ENCODE measurements around the gene ST6GALNAC6.

Gene ST6GALNAC6

DNA sequence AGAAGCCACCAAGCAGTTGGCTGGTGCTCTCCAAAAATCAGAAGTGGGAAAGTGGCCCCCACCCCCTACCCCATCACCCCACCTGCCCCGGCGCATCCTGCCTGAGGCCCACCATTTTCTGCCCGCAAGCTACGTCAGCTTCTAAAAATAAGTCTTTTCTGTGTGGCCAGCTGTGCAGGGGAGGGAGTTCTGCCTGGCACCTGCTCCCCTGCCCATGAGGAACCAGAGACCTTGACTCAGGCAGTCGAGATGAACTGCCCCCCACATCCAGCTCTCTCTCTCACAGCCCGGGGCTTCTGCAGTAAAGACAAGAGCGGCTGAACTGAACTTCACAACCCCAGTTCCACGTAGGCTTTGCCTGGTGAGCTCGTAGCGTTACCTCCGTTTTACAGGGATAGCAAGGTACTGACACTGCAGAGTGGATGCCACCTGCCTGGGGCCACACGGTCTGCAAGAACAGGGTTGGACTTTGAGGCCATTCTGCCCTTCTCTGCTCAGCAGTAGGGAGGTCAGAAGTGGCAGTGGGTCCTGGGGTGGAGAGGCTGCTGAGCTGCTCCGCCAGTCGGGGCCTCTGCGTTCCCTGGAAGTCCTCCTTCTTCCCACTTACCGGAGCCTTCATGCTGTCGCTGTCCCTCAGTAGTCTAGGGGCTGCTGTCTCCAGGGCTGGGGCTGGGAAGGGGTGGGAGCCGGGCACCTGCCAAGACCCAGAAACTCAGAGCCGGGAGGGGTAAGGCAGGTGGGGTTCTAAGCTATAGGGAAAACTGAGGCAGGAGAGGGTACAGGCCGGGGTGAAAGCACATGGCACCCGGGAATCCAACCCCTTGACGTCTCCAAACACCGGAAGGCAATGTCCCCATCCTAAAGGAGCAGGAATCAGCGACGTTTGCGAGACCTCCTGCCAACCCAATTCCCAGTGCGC, 16.7 kb upstream of the ST6GALNAC6 start:
- DNase-seq, result no peak

DNA sequence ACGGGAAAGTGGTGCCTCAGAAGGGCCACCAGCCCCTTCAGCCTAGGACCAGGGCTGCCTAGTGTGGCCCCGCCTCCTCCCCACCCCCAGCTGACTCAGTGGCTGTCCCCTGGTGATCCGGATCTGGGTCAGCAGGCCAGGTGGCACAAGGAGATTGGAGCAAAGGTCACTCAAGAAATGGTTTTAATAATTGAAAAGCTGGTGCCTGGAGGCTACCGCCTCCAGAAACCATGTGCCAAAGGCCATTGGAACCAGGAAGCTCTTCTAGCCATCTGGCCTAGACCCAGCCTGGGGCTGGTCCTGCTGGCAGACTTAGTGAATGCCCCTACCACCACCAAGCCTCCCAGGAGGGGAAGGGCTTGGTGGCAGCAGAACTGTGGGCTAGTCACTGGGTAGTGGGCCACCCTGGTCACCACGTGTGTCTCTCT, 15.9 kb upstream of the ST6GALNAC6 start:
- no peak for DNase-seq

- DNase-seq, result no peak
Measured at GRCh38 chr9:127913682-127914081, 14.3 kb upstream of the ST6GALNAC6 start.

GRCh38 chr9:127912882-127913281, 13.5 kb upstream of the ST6GALNAC6 start:
- DNase-seq, result no peak

GRCh38 chr9:127912296-127912695, 12.9 kb upstream of the ST6GALNAC6 start:
- DNase-seq, result no peak

DNA sequence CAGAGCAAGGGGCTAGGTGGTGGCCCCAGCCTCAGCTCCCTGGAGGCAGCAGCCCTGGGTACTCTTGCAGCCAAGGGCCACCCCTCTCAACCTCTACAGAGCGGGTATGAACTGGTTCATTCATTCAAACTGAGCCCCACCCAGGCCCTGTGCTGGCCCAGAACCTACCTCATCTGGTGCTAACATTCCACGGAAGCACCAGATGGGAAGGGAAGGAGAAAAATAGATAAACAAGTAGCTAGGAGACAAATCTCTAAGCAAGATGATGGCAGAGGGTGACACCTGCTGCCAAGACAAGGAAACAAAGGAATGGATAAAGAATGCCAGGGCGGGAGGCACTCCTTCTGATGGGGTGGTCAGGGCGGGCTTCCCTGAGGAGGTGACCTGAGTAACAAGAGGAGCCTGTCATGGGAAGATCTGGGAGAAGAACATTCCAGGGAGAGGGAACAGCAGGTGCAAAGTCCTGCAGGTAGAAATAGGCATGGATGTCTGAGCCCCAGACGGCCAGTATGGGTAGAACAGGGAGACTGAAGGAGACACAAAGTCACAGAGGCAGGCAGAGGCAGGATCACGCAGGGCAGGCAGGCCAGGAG, 11.3 kb upstream of the ST6GALNAC6 start:
- no peak for DNase-seq

DNA sequence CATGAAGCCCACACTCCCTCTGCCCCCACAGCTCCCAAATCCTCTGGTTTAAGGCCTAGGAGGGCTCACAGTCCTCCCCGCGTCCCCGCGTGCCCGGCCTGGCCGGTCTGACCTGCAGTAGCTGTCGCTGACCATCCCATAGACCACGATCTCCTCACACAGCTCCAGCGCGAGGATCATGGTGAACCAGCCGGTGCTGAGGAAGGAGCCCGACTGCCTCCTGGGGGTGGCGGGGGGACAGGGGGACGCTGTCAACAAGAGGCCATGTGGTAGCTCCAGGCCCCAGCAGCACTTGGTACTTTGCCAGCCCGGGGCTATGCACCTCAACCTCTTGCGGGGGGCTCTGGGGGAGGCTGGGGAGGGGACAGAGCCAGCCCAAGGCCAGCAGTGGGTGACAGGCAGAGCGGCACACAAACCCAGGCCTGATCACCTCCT, 10.5 kb upstream of the ST6GALNAC6 start:
- DNase-seq, result no peak

DNA sequence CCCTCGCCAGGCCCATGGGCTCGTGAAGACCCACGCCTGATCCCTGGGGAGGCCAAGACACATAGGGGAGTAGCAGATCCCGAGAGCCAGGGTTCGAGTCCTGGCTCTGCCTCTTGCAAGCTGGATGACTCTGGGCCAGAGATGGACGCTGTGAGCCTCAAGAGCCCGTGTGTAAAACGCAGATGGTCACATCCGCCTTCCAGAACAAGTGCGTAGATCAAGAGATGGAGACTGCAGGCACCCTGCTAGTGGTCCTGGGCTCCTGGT, 9.2 kb upstream of the ST6GALNAC6 start:
- DNase-seq, result no peak

- DNase-seq, result no peak
Measured at GRCh38 chr9:127907867-127908659, 8.7 kb upstream of the ST6GALNAC6 start.

DNA sequence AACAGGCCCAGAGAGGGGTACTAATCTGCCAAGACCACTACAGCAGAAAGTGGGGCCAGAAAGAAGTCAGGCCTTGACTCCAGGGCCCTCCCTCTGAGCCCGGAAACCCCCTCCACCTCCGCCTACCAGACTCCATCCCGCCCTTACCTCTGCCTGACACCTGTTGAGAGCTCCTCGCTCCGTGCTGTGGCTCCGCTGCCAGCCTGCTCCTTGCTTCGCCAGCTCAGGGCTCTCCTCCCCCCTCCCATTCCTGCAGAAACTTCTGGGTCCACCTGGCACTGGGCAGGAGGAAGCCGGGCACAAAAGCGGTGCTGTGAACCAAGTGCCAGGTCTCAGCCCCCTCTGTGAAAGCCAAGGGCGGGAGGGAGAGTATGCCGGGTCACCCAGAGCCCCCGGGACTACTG, 6.4 kb upstream of the ST6GALNAC6 start:
- peak; percentile 76 for DNase-seq

- peak; percentile 70 for DNase-seq
Measured at GRCh38 chr9:127905004-127905728, 5.8 kb upstream of the ST6GALNAC6 start.

GRCh38 chr9:127904561-127905003, 5.2 kb upstream of the ST6GALNAC6 start:
- no peak for DNase-seq

DNA sequence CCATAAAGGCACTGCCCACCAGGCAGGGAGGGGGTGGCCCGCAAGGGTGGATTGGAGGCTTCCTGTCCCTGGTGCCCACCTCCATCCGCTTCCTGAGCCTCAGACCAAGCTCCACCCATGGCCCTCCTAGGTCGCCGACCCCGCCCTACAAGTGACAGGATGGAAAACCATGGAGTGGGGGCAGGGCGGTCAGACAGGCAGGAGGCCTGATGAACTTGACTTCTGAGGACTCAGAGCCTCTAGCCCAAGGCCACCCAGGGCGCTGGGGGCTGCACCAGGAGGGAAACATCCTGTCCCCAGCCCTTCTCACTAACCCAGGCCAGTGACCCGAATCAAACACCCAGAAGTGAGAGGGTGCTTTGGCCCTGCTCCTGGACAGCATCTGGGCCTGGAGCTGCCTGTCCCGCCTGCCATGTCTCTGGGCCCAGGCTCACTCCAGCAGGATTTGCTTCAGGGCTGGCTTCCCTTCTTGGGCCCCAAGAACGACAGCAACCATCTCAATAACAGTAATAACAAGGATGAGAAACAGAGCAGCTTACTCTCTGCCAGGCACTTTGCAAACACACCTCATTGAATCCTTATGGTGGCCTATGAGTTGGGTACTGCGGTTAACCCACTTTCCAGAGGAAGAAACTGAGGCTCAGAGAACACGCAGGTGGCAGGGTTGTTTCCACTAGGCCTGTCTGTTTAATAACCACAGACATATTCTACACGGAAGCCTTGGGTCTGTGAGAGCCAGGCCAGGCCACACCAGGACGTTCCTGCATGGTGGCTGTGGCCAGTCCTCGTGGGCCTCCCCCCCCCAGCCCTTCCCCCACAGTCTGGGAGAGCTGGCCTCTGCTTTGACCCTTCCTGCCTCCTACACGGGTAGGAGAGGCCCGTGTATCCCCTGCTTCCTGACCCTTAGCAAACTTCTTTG, 4.4 kb upstream of the ST6GALNAC6 start:
- peak; percentile 74 for DNase-seq

DNA sequence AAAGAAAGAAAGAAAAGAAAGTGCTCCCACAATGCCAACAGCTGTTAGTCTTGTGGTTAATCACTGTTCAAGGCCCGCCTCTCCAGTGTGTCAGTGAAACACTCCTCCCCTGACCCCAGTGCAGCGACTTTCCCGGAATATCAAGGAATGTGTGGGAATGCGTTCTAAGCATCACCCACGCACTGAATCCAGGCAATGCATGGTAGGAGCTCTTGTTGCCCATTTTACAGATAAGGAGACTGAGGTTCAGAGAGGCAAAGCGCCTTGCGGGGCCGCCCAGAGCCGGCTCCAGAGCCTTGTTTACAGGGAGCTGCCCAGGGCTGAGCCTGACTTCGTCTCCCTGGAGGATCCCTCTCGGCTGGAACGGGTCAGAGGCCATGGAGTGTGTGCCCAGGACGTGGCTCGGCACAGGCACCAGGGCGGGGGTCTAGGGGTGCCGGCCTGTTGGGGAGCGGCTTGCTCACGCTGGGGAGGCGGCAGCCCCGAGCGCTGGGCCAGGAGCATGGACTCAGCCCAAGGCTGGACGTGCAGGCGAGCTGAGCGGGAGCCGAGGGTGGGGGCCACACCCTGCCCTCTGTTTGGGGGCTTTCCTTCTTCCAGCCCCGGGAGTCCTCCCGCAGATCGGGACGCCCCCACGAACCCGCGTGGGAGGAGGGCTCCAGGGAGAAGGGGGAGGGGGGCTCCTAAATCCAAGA, 823 bp downstream of the ST6GALNAC6 start:
- DNase-seq, result no peak

- peak; percentile 25 for DNase-seq
Measured at GRCh38 chr9:127897193-127897692, 2.2 kb downstream of the ST6GALNAC6 start.

DNA sequence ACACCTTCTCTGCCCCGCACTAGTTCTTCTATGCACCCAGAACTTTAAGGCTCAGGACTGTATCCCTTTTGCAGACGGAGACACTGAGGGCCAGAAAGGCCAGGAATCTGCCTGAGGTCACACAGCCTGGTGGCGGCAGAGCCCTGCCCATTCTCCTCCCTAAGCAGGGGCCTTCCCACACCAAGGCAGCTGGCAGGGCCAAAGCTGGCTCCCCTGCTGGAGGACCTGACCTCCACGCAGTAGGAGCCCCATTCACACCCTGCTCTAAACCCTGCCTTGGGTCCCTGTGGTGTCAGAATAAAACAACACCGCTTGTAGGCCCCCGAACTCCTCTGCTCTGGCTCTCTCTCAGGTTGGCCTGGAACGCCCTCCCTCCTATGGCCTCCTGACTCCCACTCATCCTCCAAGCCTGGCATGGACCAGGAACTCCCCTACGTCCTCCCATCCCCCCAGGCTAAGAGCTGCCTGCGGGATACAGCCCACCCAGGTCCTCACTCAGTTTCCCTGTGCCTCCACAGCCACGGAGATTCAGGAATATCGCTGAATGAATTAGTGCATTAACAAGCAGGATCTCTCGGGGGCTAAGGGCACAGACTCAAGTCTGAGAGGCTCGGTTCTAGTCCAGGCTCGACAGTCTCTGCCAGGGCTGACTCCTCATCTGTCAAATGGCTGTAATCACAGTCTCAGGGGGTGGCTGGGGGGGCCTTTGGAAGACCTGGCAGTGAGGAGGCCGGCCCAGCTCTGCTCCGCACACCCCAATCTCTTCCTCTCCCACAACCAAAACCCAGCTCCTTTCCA, 2.8 kb downstream of the ST6GALNAC6 start:
- DNase-seq, result no peak

DNA sequence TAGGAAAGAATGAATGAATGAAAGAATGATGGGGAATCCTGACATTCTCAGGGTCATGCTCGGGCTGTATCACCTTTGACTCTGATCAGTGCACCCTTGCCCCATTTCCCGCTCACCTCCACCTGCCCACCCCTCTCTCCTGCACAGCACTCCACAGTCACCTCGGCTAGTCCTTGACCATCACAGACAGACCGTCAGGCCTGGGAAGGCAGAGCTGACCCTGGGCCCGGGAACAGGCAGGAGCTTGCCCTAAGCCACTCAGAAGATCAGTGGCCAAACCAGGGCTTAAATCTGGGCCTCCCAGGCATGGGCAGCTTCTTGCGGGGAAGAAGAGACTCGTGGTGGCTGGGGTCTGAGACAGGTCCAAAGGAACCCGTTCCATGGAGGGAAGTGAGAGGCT, 3.6 kb downstream of the ST6GALNAC6 start:
- no peak for DNase-seq

DNA sequence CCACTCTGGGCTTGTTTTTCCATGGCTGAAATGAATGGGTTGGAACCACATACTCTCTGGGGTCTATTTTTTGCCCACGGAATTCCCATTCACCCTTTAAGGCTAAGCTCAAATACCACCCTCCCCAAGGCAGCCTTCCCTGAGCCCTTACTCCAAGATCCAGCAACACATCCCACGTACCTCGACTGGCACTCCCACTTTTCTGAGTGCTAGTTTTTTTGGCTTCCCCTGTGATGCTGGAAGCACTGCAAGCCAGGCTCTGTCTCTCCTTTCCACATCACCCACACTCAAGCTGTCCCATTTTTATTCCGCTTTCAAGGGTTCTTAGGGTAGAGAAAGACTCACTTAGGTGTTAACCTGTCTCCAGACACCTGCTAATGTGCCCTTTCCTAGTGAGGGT, 6.0 kb downstream of the ST6GALNAC6 start:
- DNase-seq, result no peak

- no peak for DNase-seq
Measured at GRCh38 chr9:127892831-127893230, 6.6 kb downstream of the ST6GALNAC6 start.

- DNase-seq, result no peak
Measured at GRCh38 chr9:127890053-127890452, 9.3 kb downstream of the ST6GALNAC6 start.

Measured in activated CD4-positive, alpha-beta T cell treated with anti-CD3 and anti-CD28 coated beads, Interleukin-2, amount 50 U/mL, for 1 hour (primary cell).